ENCODE data around the gene AP1M2. TPM values are rescaled to one million over a fixed set of nuclear protein-coding genes. Genes with fewer than 3 reads are reported as not detected.
"Not testable (repeated sequence)": the region's sequence is repeated elsewhere in the genome, so short reads cannot be mapped to it uniquely, and the experiment has no call there.

AP1M2 gene
- total RNA-seq, 2 donors from 2014 or later = 149 to 172 TPM

- H3K27ac ChIP-seq = peak overlapping the region; percentile 89
- intact Hi-C loops (cut with DNase I) = no loop called here
- no peak overlapping the region for H3K9ac ChIP-seq (ENCODE audit: low read depth in 2 of 2, low read length in 2 of 2)
Observed at GRCh38 chr19:10543059-10543419, 44.1 kb downstream of the AP1M2 start.

GRCh38 chr19:10539016-10539415 lies 48.1 kb downstream of the AP1M2 start:
- H3K27ac ChIP-seq; DNase-seq; H3K4me3 ChIP-seq; H3K9me3 ChIP-seq; H3K27me3 ChIP-seq; H3K4me1 ChIP-seq; H3K9ac ChIP-seq (ENCODE audit: low read depth in 2 of 2, low read length in 2 of 2); intact Hi-C loops (cut with DNase I); H3K36me3 ChIP-seq: not testable (repeated sequence)

More at GRCh38 chr19:10543059-10543419, 44.1 kb downstream of the AP1M2 start:
- Histone ChIP-seq H3K36me3 (peaks cover 6% of the 10 kb centered on the region), H3K4me1 (peaks cover 8% of the 10 kb centered on the region), H3K9me3 (no peaks in the 10 kb centered on the region), H3K4me3 (peak overlapping the region; percentile 99), H3K27me3 (no peaks in the 10 kb centered on the region)
- DNase-seq = no peak
- no peak for TF ChIP-seq CTCF (IDR thresholded peaks at IDR 0.05)

DNA sequence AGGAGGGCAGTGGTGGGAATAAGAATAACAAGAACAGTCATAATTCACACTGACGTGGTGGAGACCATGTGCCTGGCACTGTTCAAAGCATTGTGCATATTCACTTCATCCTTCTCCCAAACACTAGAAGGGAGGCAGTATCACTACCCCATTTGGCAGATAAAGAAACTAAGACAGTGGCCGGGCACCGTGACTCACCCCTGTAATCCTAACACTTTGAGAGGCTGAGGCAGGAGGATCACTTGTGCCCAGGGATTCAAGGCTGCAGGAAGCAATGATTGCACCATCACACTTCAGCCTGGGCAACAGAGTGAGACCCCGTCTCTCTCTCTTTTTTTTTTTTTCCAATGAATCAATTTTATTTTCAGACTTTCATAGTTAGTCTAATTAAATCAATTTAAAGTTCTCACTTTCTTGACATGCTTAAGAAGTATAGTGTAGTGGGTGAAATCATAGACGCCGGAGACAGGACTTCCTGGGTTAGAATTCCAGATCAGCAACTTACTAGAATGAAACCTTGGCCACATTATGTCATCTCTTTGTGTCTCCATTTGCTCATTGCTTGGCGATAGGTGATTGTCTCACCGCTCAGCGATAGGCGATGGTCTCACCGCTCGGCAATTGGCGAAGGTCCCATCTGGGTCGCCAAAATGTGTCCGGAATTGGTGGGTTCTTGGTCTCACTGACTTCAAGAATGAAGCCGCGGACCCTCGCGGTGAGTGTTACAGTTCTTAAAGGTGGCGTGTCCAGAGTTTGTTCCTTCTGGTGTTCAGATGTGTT lies 48.7 kb downstream of the AP1M2 start:
- no peak for TF ChIP-seq CTCF (IDR thresholded peaks at IDR 0.05)

GRCh38 chr19:10537668-10538067 lies 49.4 kb downstream of the AP1M2 start:
- no peak for TF ChIP-seq CTCF (IDR thresholded peaks at IDR 0.05)
- Histone ChIP-seq H3K4me1 (no peaks in the 10 kb centered on the region), H3K27ac (no peak overlapping the region), H3K9me3 (no peaks in the 10 kb centered on the region), H3K27me3 (no peaks in the 10 kb centered on the region), H3K9ac (ENCODE audit: low read depth in 2 of 2, low read length in 2 of 2) (no peak overlapping the region), H3K36me3 (no peaks in the 10 kb centered on the region), H3K4me3 (no peak overlapping the region)
- DNase-seq = no peak
- intact Hi-C loops (cut with DNase I) = no loop called here

More for the DNA sequence above, 48.7 kb downstream of the AP1M2 start:
- no peak overlapping the region for H3K27ac ChIP-seq
- intact Hi-C loops (cut with DNase I) = no loop called here
- no peak overlapping the region for H3K4me3 ChIP-seq
- H3K9me3 ChIP-seq = no peaks in the 10 kb centered on the region
- H3K9ac ChIP-seq (ENCODE audit: low read depth in 2 of 2, low read length in 2 of 2) = no peak overlapping the region
- no peaks in the 10 kb centered on the region for H3K36me3 ChIP-seq
- no peaks in the 10 kb centered on the region for H3K27me3 ChIP-seq
- peaks cover 4% of the 10 kb centered on the region for H3K4me1 ChIP-seq
- DNase-seq = no peak

GRCh38 chr19:10535613-10536012 lies 51.5 kb downstream of the AP1M2 start:
- intact Hi-C loops (cut with DNase I) = no loop called here
- Histone ChIP-seq H3K4me1 (no peaks in the 10 kb centered on the region), H3K4me3 (no peak overlapping the region), H3K9ac (ENCODE audit: low read depth in 2 of 2, low read length in 2 of 2) (no peak overlapping the region), H3K27ac (no peak overlapping the region), H3K36me3 (no peaks in the 10 kb centered on the region), H3K27me3 (no peaks in the 10 kb centered on the region), H3K9me3 (no peaks in the 10 kb centered on the region)
- TF ChIP-seq CTCF (IDR thresholded peaks at IDR 0.05) = no peak
- no peak for DNase-seq

DNA sequence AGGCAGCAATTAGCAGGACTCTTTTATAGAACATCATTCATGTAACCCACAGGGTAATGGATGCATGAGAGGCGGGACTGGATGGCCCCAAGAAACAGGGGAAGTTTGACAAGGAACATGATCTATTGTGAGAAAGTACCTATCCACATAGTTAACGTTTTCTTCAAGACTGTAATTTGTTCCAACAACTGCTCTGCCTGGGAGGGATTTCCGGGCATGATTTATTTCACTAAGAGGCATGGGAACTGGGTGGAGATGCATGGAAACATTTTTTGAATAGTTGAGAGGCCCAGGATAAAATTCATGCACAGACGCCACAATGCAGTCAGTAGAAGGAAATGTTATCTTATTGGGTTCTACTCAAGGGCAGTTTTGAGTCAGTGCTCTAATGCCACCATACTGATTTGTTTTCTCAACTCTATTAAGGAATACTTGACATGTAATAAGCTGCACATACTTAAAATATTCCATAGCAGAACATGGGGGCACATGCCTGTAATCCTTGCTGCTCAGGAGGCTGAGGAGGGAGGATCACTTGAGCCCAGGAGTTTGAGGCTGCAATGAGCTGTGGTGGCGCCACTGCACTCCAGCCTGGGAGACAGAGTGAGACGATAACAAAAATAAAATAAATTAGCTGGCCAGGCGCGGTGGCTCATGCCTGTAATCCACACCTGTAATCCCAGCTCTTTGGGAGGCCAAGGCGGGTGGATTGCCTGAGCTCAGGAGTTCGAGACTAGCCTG lies 53.3 kb downstream of the AP1M2 start:
- no peaks in the 10 kb centered on the region for H3K36me3 ChIP-seq
- no peaks in the 10 kb centered on the region for H3K4me1 ChIP-seq
- no peak overlapping the region for H3K4me3 ChIP-seq
- H3K27me3 ChIP-seq = no peaks in the 10 kb centered on the region
- H3K27ac ChIP-seq = no peak overlapping the region
- intact Hi-C loops (cut with DNase I) = no loop called here
- no peak for TF ChIP-seq CTCF (IDR thresholded peaks at IDR 0.05)
- H3K9ac ChIP-seq (ENCODE audit: low read depth in 2 of 2, low read length in 2 of 2) = no peak overlapping the region
- DNase-seq = no peak
- H3K9me3 ChIP-seq = no peaks in the 10 kb centered on the region
